GM11168 (cell line): ENCODE data around the gene LRRC8A.
"Not testable (repeated sequence)": the region's sequence is repeated elsewhere in the genome, so short reads cannot be mapped to it uniquely, and the experiment has no call there.

Experiments
- in situ Hi-C: fragments of 300-500 bp; cut with MboI; formaldehyde crosslinking; loops from one replicate; pipeline ENCODE4 v1.12.0; 2022; ENCODE audit warnings: low sequenced_read_pairs; ENCODE audit not compliant: unreplicated experiment

The LRRC8A gene

DNA sequence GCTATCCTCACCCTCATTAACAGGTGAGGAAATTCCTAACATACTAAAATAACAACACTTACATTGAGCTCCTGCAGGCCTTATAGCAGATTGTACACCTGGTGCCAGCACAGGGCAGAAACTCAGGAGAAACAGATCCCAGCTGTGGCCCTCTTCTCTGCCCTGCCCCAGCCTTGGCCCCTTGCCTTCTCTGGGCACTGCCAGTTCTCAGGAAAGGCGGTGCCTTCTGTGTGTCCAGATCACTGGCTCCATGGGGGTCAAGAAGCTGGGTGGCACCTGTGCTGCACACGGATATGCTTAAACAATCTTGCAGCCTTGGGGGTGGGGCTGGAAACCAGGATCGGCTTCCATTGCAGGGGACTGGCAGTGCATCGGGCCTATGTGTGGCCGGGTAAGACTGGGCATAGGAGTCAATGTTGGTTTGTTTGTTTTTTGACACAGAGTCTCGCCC lies 19.5 kb upstream of the LRRC8A start:
- in situ Hi-C loops = no loop called here

DNA sequence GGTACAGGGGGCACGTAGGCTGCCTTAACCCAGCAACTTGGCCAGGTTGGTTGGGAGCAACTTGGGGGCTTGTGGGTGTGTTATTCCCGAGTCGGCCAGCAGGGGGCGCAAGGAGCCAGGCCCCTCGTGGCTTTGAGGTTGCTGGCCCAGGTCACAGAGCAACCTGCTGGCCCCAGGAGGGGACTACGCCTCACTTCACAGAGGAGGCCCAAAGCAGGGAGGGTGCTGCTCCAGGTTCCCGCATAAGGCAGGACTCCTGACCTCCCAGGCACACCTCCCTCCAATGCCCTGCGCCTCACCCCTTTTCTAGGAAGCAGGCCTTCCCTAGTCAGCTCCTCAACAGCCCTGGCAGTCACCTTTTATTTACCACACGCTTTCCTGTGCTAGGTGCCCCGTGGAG lies 18.3 kb upstream of the LRRC8A start:
- in situ Hi-C loops = no loop called here

DNA sequence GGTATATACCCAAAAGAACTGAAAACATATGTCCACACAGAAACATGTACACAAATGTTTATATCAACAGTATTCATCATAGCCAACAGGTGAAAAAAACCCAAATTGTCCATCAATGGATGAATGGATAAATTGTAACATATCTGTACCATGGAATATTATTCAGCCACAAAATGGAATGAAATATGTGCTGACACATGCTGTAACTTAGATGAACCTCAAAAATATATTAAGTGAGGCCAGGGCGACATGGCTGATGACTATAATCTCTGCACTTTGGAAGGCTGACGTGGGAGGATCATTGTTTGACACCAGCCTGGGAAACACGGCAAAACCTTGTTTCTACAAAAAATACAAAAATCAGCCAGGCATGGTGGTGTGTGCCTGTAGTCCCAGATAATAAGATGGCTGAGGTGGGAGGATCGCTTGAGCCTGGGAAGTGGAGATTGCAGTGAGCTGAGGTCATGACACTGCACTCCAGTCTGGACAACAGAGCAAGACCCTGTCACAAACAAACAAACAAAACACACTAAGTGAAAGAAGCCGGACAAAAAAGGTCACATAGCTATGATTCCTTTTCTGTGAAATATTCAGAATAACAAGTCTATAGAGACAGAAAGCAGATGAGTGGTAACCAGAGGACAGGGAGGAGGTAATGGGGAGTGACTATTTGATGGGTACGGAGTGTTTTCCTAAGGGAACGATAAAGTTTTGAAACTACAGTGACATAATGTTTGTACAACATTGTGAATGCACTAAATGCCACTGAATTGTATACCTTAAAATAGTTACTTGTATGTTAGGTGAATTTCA lies 11.6 kb upstream of the LRRC8A start:
- in situ Hi-C loops = no loop called here

DNA sequence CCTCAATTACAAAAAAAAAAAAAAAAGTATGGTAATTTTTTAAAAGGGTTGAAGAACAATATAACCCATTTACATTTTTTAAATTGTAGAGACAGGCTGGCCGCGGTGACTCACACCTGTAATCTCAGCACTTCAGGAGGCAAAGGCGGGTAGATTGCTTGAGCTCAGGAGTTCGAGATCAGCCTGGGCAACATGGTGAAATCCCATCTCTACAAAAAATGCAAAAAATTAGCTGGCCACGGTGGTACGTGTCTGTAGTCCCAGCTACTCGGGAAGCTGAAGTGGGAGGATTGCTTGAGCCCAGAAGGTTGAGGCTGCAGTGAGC lies 11.0 kb upstream of the LRRC8A start:
- in situ Hi-C loops = not testable (repeated sequence)

DNA sequence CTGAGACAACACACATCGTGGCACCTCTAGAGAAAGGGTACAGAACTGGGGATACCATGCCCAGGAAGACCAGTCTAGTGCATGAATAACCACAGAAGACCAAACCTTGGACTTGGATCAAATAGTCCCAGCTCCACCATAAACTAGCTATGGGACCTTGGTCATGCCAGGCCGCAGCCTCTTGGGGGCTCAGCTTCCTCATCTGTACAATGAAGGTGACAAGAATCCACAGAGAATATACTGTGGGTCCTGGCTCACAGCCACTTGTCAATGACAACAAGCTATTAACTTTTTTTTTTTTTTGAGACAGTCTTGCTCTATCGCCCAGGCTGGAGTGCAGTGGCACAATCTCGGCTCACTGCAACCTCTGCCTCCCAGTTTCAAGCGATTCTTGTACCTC lies 4.1 kb upstream of the LRRC8A start:
- in situ Hi-C loops = no loop called here

DNA sequence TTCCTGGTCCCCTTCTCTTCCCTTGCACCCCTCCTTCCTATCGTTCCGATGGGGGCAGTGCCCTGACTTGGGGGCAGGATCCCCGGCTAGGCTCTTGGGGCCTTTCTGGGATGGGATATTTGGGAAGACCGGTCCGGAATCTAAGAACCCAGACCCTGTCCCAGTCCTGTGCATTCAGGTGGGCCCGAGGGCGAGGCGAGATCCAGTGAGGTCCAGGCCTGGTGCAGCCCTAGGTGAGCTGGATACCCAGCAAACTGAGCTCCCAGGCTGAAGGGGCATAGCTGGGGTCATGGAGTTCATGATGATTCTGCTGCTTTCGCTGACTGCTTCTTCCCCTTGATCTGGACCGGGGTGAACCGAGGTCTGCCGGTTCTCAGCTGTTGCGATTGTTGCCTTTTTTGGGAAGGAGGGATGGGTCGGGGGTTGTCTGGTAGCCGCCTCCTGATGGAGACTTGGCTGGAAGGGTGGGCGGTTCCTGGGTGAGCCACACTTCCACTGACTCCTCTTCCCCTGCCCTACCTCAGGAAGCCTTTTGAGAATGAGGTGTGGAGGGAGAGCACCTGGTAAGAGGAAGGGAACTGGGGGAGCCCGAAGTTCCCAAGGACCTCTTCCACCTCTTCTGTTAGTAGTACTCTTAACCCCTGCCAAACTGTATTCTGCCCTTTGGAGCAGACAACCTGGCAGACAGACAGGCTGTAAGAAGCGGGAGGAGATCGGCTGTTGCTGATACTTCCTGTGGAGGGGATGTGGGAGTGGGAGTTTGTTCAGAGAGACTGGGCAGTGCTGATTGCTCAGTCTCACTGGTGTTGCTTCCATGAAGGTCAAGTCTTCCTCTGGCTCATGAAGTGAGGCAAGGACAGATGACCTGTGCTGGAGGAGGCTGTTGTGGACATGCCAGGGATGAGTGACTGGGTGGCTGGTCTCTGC lies 1.0 kb downstream of the LRRC8A start:
- in situ Hi-C loops = no loop called here

DNA sequence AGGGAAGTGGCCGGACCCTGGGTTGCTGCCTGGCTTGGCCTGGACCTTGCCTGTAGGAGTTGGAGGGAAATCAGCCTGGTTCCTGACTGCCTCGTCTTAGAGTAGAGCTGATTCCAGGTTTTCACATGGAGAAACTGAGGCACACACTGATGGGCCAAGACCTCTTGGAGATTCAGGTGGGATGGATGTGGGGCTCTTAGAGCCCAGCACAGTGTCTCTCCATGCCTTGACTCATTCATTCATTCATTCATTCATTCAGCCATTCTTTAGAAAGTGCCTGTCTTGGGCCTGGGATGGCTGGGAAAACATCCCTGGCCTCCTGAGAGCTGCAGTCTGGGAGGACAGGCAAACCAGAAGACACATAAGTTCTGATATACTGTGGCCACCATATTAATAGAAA lies 2.2 kb downstream of the LRRC8A start:
- in situ Hi-C loops = no loop called here

DNA sequence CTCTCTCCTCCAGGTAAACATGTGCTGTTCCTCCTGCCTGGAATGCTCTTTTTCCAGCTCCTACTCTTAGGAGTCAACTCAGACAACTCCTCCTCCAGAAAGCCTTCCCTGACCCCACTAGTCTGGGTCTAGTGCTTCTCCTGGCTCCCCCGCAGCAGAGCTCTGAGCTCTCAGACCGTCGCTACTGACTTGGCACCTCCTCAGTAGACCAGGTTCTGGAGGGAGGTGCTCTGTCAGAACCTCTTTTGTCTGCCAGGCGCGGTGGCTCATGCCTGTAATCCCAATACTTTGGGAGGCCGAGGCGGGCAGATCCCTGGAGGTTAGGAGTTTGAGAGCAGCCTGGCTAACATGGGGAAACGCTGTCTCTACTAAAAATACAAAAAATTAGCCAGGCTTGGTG lies 3.4 kb downstream of the LRRC8A start:
- in situ Hi-C loops = no loop called here

DNA sequence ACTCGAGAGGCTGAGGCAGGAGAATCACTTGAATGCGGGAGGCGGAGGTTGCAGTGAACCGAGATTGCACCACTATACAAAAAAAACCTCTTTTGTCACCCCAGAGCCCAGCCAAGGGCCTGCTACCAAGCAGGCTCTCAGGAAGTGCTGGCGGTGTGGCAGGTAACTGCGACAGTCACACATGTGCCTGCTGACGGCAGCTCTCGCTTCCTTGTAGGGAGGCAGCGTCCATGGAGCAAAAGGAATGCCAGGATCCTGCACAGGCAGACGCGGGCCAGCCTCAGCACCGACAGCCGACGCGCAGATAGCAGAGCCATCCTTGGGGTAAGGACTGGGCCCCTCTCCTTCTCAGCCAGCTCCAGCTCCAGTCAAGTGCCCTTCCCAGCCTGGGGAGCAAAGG lies 3.9 kb downstream of the LRRC8A start:
- in situ Hi-C loops = no loop called here

DNA sequence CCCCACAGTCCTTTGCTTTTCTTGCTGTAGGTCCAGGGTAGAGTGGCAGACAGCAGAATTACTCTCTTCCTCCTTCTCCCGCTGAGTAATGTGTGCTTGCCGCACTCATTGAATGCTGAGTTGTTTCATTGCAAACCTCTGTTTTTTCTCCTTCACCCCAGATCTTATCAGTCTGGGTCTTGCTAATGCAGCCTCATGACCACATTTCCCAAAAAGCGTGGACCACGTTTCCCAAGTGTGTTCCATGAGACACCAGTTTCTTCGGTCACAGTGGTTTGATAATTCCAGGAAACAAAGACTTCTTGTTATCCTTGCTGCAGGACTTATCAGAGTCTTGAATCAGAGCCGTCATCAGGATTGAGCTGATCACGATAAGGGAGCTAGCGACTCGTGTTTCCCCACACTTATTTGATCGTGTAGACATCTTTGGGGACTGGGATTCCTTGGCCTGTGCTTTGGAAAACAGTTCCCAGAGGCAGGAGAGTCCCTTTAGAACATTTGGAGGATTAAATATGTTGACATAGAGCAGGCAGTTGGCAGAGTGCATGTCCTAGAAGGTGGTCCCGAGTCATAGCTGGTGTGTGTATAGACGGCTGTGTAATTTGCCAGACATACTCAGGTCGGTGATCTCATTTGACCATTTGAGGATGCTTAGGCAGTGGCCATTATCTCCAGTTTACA lies 4.4 kb downstream of the LRRC8A start:
- in situ Hi-C loops = no loop called here

DNA sequence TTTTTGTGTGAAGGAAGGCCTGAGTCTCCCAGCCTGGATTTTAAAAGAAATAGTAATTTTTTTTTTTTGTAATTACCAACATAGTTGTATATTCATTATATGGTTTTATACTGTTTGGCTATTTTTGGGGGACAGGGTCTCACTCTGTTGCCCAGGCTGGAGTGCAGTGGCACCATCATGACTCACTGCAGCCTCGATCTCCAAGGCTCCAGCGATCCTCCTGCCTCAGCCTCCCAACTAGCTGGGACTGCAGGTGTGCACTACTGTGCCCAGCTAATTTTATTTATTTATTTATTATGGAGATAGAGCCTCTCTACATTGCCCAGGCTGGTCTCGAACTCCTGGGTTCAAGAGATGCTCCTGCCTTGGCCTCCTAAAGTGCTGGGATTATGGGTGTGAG lies 5.1 kb downstream of the LRRC8A start:
- in situ Hi-C loops = no loop called here

DNA sequence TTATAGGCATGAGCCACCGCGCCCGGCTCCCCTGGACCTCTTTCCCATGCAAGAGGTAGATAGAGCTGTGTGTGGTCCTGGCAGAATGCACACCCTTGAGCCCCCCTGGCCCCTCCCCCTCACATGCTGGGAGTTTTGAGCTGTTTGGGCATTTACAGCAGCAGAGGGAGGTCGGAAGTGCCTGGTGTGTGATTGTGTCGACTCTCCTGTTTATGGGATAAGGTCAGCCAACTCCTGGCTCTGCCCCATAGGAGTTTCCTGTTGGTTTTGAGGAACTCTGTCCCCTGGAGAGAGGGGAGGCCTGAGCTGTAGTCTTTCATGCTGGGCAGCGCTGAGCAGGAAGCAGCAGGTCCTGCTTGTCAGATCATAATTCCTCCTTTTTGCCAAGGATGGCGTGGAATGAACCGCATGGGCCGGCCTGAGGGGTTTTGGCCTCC lies 6.0 kb downstream of the LRRC8A start:
- in situ Hi-C loops = no loop called here

DNA sequence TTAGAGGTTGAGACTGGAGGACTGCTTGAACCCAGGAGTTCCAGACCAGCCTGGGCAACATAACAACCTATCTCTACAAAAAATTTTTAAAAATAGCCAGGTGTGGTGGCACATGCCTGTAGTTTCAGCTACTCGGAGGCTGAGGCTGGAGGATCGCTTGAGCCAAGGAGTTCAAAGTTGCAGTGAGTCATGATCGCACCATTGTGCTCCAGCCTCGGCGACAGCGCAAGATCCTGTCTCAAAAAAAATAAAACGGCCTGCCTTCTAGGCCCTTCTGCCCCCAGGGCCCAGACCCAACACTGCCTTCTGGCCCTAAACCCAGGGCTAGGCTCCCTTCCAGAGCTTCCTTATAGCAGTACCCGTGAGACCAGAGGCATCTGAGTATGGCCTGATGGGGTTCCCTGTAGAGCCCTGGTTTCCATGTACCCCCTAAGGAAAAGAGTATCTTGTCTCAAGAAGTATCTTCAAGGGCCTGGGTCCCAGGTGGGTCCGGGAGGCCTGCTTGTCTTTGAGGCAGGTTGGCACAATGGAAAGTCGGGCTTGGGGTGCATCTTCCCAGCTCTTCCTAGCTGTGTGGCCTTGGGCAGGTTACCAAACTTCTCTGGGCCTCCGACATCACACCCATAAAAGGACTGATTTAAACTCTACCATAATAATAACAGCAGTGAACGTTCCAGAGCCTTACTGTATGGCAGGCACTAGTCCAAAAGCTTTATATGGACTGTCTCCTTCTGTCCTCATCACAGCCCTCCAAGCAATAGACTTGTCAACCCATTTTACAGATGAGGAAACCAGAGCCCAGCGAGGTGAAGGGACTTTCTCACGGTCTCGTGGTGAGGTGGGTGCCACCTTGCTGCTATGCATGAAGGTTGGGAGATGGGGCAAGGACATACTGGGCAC lies 9.6 kb downstream of the LRRC8A start:
- in situ Hi-C loops = no loop called here

DNA sequence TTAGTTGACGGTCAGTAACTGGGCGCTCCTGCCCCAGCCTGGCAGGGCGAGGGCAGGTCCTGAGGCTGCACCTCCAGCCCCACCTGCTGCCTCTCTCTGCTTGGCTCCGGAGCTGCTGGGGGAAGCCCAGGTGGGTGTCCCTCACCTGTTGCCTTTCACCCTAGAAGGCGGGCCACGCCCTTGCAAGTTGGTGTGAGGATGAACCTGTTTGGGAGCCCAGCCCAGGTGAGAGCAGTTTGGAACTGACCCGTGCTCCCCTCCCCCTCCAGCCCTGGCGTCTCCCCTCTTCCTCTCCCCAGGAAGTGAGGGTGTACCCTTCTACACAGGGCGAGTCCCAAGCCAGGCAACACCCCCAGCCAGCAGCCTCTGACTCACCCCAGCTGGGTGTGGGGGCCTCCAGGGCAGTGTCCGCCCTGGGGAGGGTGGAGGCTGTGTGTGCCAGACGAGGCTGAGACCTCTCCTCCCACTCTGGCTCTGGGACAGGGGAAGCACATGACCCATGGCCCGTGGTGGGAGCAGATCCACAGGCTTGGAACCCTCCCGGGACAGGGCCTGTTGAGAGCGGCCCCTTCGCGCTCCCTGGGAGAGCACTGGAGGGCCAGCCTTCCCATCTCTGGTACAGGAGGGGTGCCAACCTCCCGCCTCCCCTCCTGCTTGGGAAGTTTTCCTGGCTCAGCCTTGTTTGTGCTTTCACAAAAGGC lies 10.4 kb downstream of the LRRC8A start:
- in situ Hi-C loops = no loop called here

DNA sequence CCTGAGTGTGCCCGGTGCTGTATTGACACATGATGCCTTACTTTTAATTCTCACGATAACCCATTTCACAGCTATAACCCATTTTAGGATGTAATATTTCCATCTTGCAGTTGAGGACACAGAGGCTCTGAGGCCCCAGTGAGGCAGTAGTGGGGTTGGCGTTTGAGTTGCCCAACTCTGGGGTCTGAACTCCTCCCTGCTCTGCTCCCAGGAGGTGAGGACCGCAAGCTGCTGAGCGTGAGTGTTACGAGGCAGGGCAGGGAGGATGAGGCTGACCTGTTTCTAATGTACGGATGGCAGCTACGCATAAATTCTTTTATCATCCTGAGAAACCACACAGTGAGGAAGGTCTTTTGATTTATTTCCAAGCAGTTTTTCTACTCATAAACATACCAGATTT lies 11.4 kb downstream of the LRRC8A start:
- in situ Hi-C loops = no loop called here

DNA sequence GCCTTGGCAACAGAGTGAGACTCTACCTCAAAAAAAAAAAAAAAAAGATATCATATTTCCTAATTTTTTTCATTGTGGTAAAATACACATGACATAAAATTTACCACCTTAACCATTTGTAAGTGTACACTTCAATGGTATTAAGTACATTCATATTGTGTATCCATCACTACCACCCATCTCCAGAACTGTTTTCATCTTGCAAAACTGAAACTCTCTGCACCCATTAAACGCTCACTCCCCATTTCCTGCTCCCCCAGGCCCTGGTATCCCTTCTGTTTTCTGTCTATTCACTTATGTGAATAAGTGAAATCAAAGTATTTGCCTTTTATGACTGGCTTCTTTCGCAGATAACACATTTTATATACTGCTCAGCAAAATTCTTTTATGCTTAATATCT lies 12.8 kb downstream of the LRRC8A start:
- in situ Hi-C loops = no loop called here

DNA sequence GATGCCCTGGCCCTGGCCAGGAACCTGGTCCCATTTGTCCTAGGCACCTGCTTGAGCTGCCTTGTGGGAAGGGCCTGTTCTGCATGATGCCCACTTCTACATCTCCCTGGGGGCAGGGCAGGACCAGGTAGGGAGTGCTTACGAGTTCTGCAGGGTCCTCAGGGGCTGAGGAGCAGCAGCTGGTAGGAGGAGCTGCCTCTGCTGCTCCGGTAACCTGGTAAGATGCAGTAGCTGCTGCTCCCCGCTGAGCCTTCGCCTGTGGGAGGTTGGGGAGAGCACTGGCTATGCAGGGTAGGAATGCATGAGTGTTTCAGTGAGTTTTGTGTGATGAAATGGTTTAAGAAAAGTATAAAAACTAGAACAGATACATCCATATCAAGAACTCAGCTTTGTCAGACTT lies 13.6 kb downstream of the LRRC8A start:
- in situ Hi-C loops = no loop called here

DNA sequence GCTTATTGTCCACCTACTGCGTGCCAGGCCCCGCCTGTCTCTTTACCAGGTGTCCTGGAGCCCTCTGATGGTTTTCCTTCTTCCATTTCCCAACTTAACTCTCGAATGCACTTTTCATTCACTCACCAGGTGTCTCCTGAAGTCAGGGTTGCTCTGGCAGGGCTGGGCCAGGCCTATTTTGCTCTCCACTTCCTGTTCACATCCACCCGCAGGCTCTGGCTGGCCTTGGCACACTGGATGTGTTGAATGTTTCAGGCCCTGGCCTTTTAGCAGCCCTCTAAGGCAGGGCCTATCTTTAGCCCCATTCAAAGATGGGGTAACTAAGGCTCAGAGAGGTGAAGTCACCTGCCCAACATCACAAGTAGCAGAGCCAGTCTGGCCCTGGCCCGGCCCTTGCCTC lies 16.4 kb downstream of the LRRC8A start:
- in situ Hi-C loops = no loop called here

DNA sequence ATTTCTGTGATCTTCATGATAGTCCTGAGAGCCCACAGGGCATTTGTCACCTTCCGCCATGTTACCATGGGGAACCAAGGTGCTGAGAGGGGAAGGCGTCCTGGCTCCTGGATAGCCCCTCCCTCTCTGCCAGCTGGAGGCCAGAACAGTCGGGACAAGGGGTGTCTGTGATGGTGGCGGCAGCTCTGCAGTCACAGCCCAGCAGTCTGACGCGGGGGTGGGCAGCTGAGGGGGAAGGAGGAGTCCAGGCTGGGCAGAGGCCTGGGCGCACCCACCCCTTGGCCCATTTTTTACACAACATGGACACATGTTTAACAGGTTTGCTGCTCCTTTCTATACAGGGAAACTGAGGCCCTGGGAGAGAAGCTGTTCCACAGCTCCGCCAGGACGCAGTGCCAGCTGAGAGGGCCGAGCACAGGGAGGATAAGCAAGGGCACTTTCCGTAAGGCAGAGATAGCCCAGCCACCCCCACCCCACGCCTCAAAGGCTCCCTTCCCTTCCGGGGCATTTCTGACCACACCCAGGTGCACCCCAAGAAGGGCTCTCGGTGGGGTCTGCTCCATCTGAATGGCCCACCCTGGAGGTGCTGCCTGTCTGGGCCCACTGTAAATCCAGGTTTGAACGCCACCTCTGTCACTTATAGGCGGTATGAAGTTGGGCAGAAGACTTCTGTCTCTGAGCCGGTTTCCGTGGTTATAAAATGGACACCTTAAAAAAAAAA lies 17.1 kb downstream of the LRRC8A start:
- in situ Hi-C loops = no loop called here
